CD4-positive, alpha-beta T cell (primary cell): ENCODE results near the gene FGF4. TPM values are rescaled to one million over a fixed set of nuclear protein-coding genes. Genes with fewer than 3 reads are reported as not detected.

ENCODE experiments used
- ATAC-seq: fragments of 200-7000 bp; cut with Tn5 transposase; one replicate; pipeline ENCODE4 v1.10.0; 2022; ENCODE audit warnings: mild to moderate bottlenecking; ENCODE audit not compliant: poor library complexity
- CTCF ChIA-PET: fragments of 350-600 bp; sonication (Branson Sonifier 250); formaldehyde crosslinking; loops from one replicate; lab custom pipeline; 2021; ENCODE audit warnings: antibody characterized with exemption, inconsistent platforms; lab: Charles Lee
- POLR2A ChIA-PET: fragments of 350-600 bp; sonication (Branson Sonifier 250); formaldehyde crosslinking; loops from one replicate; lab custom pipeline; 2021; ENCODE audit warnings: antibody characterized with exemption, inconsistent platforms; lab: Charles Lee
- DNase-seq, 14 experiments: peaks; one replicate each; pipeline ENCODE4 v3.0.0-alpha.2; 2013 to 2020; ENCODE audit warnings: mixed read lengths in 2 of 14
- H3K27ac ChIP-seq, 2 donors: one replicate each; pipeline versions ENCODE4 v1.5.1 to v1.7.0; 2013; ENCODE audit warnings: low read length in 2 of 2, low read depth in 1 of 2, mild to moderate bottlenecking in 1 of 2
- H3K27me3 ChIP-seq, 2 experiments: 1 replicate in 1 of 2; 2 replicates in 1 of 2; pipeline versions ENCODE4 v1.6.1 to v1.7.0; 2013; ENCODE audit warnings: low read length in 2 of 2, control low read depth in 1 of 2, mild to moderate bottlenecking in 1 of 2, moderate library complexity in 1 of 2; ENCODE audit not compliant: insufficient read depth in 2 of 2, control insufficient read depth in 1 of 2
- H3K36me3 ChIP-seq: one replicate; pipeline ENCODE4 v1.6.1; 2013; ENCODE audit warnings: low read length, control low read depth; ENCODE audit not compliant: insufficient read depth
- H3K4me1 ChIP-seq: one replicate; pipeline ENCODE4 v1.6.1; 2013; ENCODE audit warnings: low read length, control low read depth; ENCODE audit not compliant: insufficient read depth
- H3K4me3 ChIP-seq: one replicate; pipeline ENCODE4 v1.5.1; 2013; ENCODE audit warnings: mild to moderate bottlenecking, low read length, moderate library complexity
- H3K9me3 ChIP-seq, 2 experiments: 1 replicate in 1 of 2; 2 replicates in 1 of 2; pipeline versions ENCODE4 v1.6.1 to v1.7.0; 2013; ENCODE audit warnings: low read length in 2 of 2, mild to moderate bottlenecking in 2 of 2, control low read depth in 1 of 2, moderate library complexity in 1 of 2; ENCODE audit not compliant: control insufficient read depth in 1 of 2, insufficient read depth in 1 of 2
- H3K27ac Mint-ChIP-seq: one replicate; pipeline ENCODE4 v1.8.0; 2020; ENCODE audit warnings: mixed read lengths
- H3K27me3 Mint-ChIP-seq: one replicate; pipeline ENCODE4 v1.8.0; 2021; ENCODE audit warnings: mixed read lengths
- H3K36me3 Mint-ChIP-seq: one replicate; pipeline ENCODE4 v1.8.0; 2021; ENCODE audit warnings: low read depth, mixed read lengths
- H3K4me1 Mint-ChIP-seq: one replicate; pipeline ENCODE4 v1.8.0; 2021; ENCODE audit warnings: low read depth, mixed read lengths
- H3K4me3 Mint-ChIP-seq: one replicate; pipeline ENCODE4 v1.8.0; 2020; ENCODE audit warnings: mild to moderate bottlenecking, mixed read lengths
- H3K9me3 Mint-ChIP-seq: one replicate; pipeline ENCODE4 v1.8.0; 2020; ENCODE audit warnings: mixed read lengths
- CTCF ChIP-seq: fragments of 200-600 bp; IDR thresholded peaks from one replicate; pipeline ENCODE4 v1.8.0; 2022; ENCODE audit warnings: antibody characterized with exemption, mild to moderate bottlenecking
- intact Hi-C, 2 experiments: fragments of 100-400 bp; cut with DNase I in 1 of 2; cut with micrococcal nuclease in 1 of 2; formaldehyde crosslinking; loops; one replicate each; pipeline versions ENCODE4 v1.15.1 to v1.9.0; 2023 to 2025; cut with DNase I, micrococcal nuclease
- polyA plus RNA-seq, 2 donors: library from polyadenylated mRNA; unstranded; fragments of 120-200 nt; gene quantifications; one replicate each; pipeline ENCODE4 v1.2.1, GENCODE V29; 2013
- total RNA-seq, 174 experiments: library from RNA in 2 of 174; stranded (reverse) in 2 of 174; gene quantifications; one replicate each; pipeline ENCODE4 v1.2.3 and lab custom pipeline; 2021 to 2026

FGF4 gene
- not detected for total RNA-seq
- polyA plus RNA-seq (2013, experiment 1 of 2) = not detected
- 0.18 TPM for polyA plus RNA-seq (2013, experiment 2 of 2)
- total RNA-seq (lab: John Stamatoyannopoulos, UW) = 0 to 0.20 (median 0) reads per million in 172 experiments

- H3K4me3 Mint-ChIP-seq = no peak within 1 kb of the TSS
- intact Hi-C loops = no loop called here
- ATAC-seq = no peak
- Histone ChIP-seq H3K27me3 (peaks cover 14 to 49% of the 10 kb centered on the region in 2 experiments), H3K27ac (no peak within 1 kb of the TSS), H3K9me3 (no peaks in the 10 kb centered on the region), H3K36me3 (no peaks in the 10 kb centered on the region), H3K4me1 (no peaks in the 10 kb centered on the region), H3K4me3 (no peak within 1 kb of the TSS)
- H3K27me3 Mint-ChIP-seq = peaks cover 57% of the 10 kb centered on the region
- H3K27ac Mint-ChIP-seq = no peak within 1 kb of the TSS
- ChIA-PET POLR2A (no interaction called here), CTCF (no interaction called here)
- no peaks in the 10 kb centered on the region for H3K9me3 Mint-ChIP-seq
- H3K4me1 Mint-ChIP-seq = no peaks in the 10 kb centered on the region
- no peak for DNase-seq
- H3K36me3 Mint-ChIP-seq = no peaks in the 10 kb centered on the region
- no peak for TF ChIP-seq CTCF
Observed at GRCh38 chr11:69775163-69775755, at the start of gene FGF4. TSS of gene FGF4 (minus strand) at chr11:69775341. CDS start at chr11:69775084, 257 bp downstream.

GRCh38 chr11:69823641-69824265 lies 48.6 kb upstream of the FGF4 start:
- DNase-seq (no peak), ATAC-seq (no peak)
- intact Hi-C loops = no loop called here
- Histone ChIP-seq H3K4me3 (no peak overlapping the region), H3K9me3 (peaks cover 0 to 14% of the 10 kb centered on the region in 2 experiments), H3K27ac (no peak overlapping the region), H3K4me1 (no peaks in the 10 kb centered on the region), H3K36me3 (no peaks in the 10 kb centered on the region), H3K27me3 (peaks cover 8 to 23% of the 10 kb centered on the region in 2 experiments)
- ChIA-PET CTCF (no interaction called here), POLR2A (no interaction called here)
- Mint-ChIP-seq H3K9me3 (no peaks in the 10 kb centered on the region), H3K4me1 (no peaks in the 10 kb centered on the region), H3K27me3 (peaks cover 48% of the 10 kb centered on the region), H3K4me3 (no peak overlapping the region), H3K27ac (no peak overlapping the region), H3K36me3 (no peaks in the 10 kb centered on the region)
- TF ChIP-seq CTCF = no peak

GRCh38 chr11:69822676-69823494 lies 47.7 kb upstream of the FGF4 start:
- Mint-ChIP-seq H3K27ac (no peak overlapping the region), H3K9me3 (no peaks in the 10 kb centered on the region), H3K4me3 (no peak overlapping the region), H3K27me3 (peaks cover 48% of the 10 kb centered on the region), H3K4me1 (no peaks in the 10 kb centered on the region), H3K36me3 (no peaks in the 10 kb centered on the region)
- Histone ChIP-seq H3K36me3 (no peaks in the 10 kb centered on the region), H3K4me3 (no peak overlapping the region), H3K4me1 (no peaks in the 10 kb centered on the region), H3K27me3 (peaks cover 8 to 25% of the 10 kb centered on the region in 2 experiments), H3K27ac (no peak overlapping the region), H3K9me3 (peaks cover 0 to 14% of the 10 kb centered on the region in 2 experiments)
- ATAC-seq = no peak
- intact Hi-C loops = no loop called here
- ChIA-PET POLR2A (no interaction called here), CTCF (no interaction called here)
- no peak for TF ChIP-seq CTCF
- no peak for DNase-seq
